Activated CD4-positive, alpha-beta memory T cell treated with anti-CD3 and anti-CD28 coated beads for 36 hours (primary cell): ENCODE measurements around the gene CARD14. TPM values are rescaled to one million over a fixed set of nuclear protein-coding genes. Genes with fewer than 3 reads are reported as not detected.

Experiments used
- CTCF ChIA-PET: fragments of 350-600 bp; sonication (Branson Sonifier 250); formaldehyde crosslinking; loops from one replicate; lab custom pipeline; 2021; ENCODE audit warnings: antibody characterized with exemption, inconsistent platforms; lab: Charles Lee
- POLR2A ChIA-PET: fragments of 350-600 bp; sonication (Branson Sonifier 250); formaldehyde crosslinking; loops from one replicate; lab custom pipeline; 2021; ENCODE audit warnings: antibody characterized with exemption; lab: Charles Lee
- DNase-seq: peaks from one replicate; pipeline ENCODE4 v3.0.0-alpha.2; 2020
- H3K27ac Mint-ChIP-seq: one replicate; pipeline ENCODE4 v1.8.0; 2021; ENCODE audit warnings: mixed read lengths
- H3K27me3 Mint-ChIP-seq: one replicate; pipeline ENCODE4 v1.8.0; 2021; ENCODE audit warnings: mixed read lengths
- H3K36me3 Mint-ChIP-seq: one replicate; pipeline ENCODE4 v1.8.0; 2021; ENCODE audit warnings: mixed read lengths
- H3K4me1 Mint-ChIP-seq: one replicate; pipeline ENCODE4 v1.8.0; 2021; ENCODE audit warnings: low read depth, mixed read lengths
- H3K4me3 Mint-ChIP-seq: one replicate; pipeline ENCODE4 v1.8.0; 2021; ENCODE audit warnings: mild to moderate bottlenecking, mixed read lengths
- H3K9me3 Mint-ChIP-seq: one replicate; pipeline ENCODE4 v1.8.0; 2021; ENCODE audit warnings: mixed read lengths
- intact Hi-C: fragments of 100-400 bp; cut with micrococcal nuclease; formaldehyde crosslinking; loops from one replicate; pipeline ENCODE4 v1.15.1; 2023
- total RNA-seq, 2 experiments: library from RNA; stranded (reverse); gene quantifications; one replicate each; pipeline ENCODE4 v1.2.3, GENCODE V29; 2021

The CARD14 gene
- total RNA-seq, 2 experiments from 2014 or later = not detected

- Mint-ChIP-seq H3K4me1 (no peaks in the 10 kb centered on the region), H3K27me3 (no peaks in the 10 kb centered on the region), H3K36me3 (peaks cover 72% of the 10 kb centered on the region), H3K9me3 (no peaks in the 10 kb centered on the region), H3K4me3 (no peak overlapping the region), H3K27ac (no peak overlapping the region)
- DNase-seq = no peak
- ChIA-PET POLR2A (no interaction called here), CTCF (no interaction called here)
- intact Hi-C loops = no loop called here
Observed at GRCh38 chr17:80137131-80137530, 32.7 kb upstream of the CARD14 start.

- POLR2A ChIA-PET = no interaction called here
- no peak overlapping the region for H3K27ac Mint-ChIP-seq
Observed at GRCh38 chr17:80138856-80139426, 30.9 kb upstream of the CARD14 start.

GRCh38 chr17:80141463-80142165, 28.2 kb upstream of the CARD14 start:
- POLR2A ChIA-PET = interaction anchor here (1.5 to 1.9 kb wide), 2 partner anchors 40 to 78 kb away, joined by 3 to 5 read pairs; partner anchors contain the start of genes GAA and SGSH
- H3K4me3 Mint-ChIP-seq = no peak overlapping the region
- no peak for DNase-seq
- no peak overlapping the region for H3K27ac Mint-ChIP-seq
- peaks cover 20% of the 10 kb centered on the region for H3K4me1 Mint-ChIP-seq
- H3K9me3 Mint-ChIP-seq = no peaks in the 10 kb centered on the region
- intact Hi-C loops = loop anchor here (10.0 kb wide), 1 partner anchor 147 kb away; no protein-coding TSS in a partner anchor
- no peaks in the 10 kb centered on the region for H3K27me3 Mint-ChIP-seq
- peaks cover 64% of the 10 kb centered on the region for H3K36me3 Mint-ChIP-seq
- CTCF ChIA-PET = interaction anchor here (3.2 kb wide), 1 partner anchor 40 kb away, joined by 23 read pairs; the partner anchor contains the start of gene GAA

More at GRCh38 chr17:80138856-80139426, 30.9 kb upstream of the CARD14 start:
- CTCF ChIA-PET = no interaction called here
- H3K27me3 Mint-ChIP-seq = no peaks in the 10 kb centered on the region
- DNase-seq = no peak
- peaks cover 67% of the 10 kb centered on the region for H3K36me3 Mint-ChIP-seq
- no peak overlapping the region for H3K4me3 Mint-ChIP-seq
- no peaks in the 10 kb centered on the region for H3K9me3 Mint-ChIP-seq
- H3K4me1 Mint-ChIP-seq = no peaks in the 10 kb centered on the region
- intact Hi-C loops = no loop called here

- POLR2A ChIA-PET = interaction anchor here (1.0 to 1.9 kb wide), 3 partner anchors 12 to 77 kb away, joined by 3 to 5 read pairs (median 3); partner anchors contain the start of genes GAA and SGSH
- CTCF ChIA-PET = interaction anchor here (1.6 to 3.2 kb wide), 2 partner anchors 41 to 60 kb away, joined by 5 to 23 read pairs; partner anchors contain the start of gene GAA
- no peak overlapping the region for H3K4me3 Mint-ChIP-seq
Observed at GRCh38 chr17:80142929-80143328, 26.9 kb upstream of the CARD14 start.

GRCh38 chr17:80145076-80146075, 24.5 kb upstream of the CARD14 start:
- CTCF ChIA-PET = interaction anchor here (0.9 to 1.7 kb wide), 4 partner anchors 44 to 282 kb away, joined by 3 to 17 read pairs (median 4); partner anchors contain the start of gene GAA
- POLR2A ChIA-PET = interaction anchor here (0.9 to 1.5 kb wide), 5 partner anchors 12 to 127 kb away, joined by 3 to 8 read pairs (median 4); partner anchors contain the start of gene GAA
- Mint-ChIP-seq H3K27me3 (no peaks in the 10 kb centered on the region), H3K9me3 (no peaks in the 10 kb centered on the region), H3K4me1 (peaks cover 31% of the 10 kb centered on the region), H3K27ac (peak overlapping the region; percentile 40), H3K4me3 (peak overlapping the region; percentile 78), H3K36me3 (peaks cover 38% of the 10 kb centered on the region)
- peak; percentile 27 for DNase-seq
- intact Hi-C loops = loop anchor here (2.0 to 10.0 kb wide), 2 partner anchors 45 to 151 kb away; partner anchors contain the start of gene GAA

More at GRCh38 chr17:80142929-80143328, 26.9 kb upstream of the CARD14 start:
- H3K4me1 Mint-ChIP-seq = peaks cover 21% of the 10 kb centered on the region
- H3K27me3 Mint-ChIP-seq = no peaks in the 10 kb centered on the region
- H3K27ac Mint-ChIP-seq = no peak overlapping the region
- DNase-seq = no peak
- intact Hi-C loops = loop anchor here (10.0 kb wide), 1 partner anchor 148 kb away; no protein-coding TSS in a partner anchor
- no peaks in the 10 kb centered on the region for H3K9me3 Mint-ChIP-seq
- peaks cover 55% of the 10 kb centered on the region for H3K36me3 Mint-ChIP-seq

GRCh38 chr17:80146121-80147034, 23.5 kb upstream of the CARD14 start:
- H3K4me3 Mint-ChIP-seq = peak overlapping the region; percentile 94
- H3K27me3 Mint-ChIP-seq = no peaks in the 10 kb centered on the region
- DNase-seq = peak; percentile 23
- H3K27ac Mint-ChIP-seq = peak overlapping the region; percentile 93
- H3K36me3 Mint-ChIP-seq = peaks cover 33% of the 10 kb centered on the region
- ChIA-PET POLR2A (interaction anchor here (1.0 to 1.5 kb wide), 4 partner anchors 13 to 126 kb away, joined by 3 to 8 read pairs (median 4); partner anchors contain the start of gene GAA), CTCF (interaction anchor here (0.9 to 1.7 kb wide), 3 partner anchors 45 to 63 kb away, joined by 3 to 17 read pairs (median 4); partner anchors contain the start of gene GAA)
- H3K9me3 Mint-ChIP-seq = no peaks in the 10 kb centered on the region
- intact Hi-C loops = loop anchor here (1.0 to 10.0 kb wide), 4 partner anchors 46 to 268 kb away; partner anchors contain the start of gene GAA
- peaks cover 31% of the 10 kb centered on the region for H3K4me1 Mint-ChIP-seq

- Mint-ChIP-seq H3K4me3 (peak within 1 kb of the TSS; percentile 94), H3K9me3 (peaks cover 5% of the 10 kb centered on the region), H3K36me3 (peaks cover 25% of the 10 kb centered on the region), H3K27ac (peak within 1 kb of the TSS; percentile 93), H3K4me1 (peaks cover 36% of the 10 kb centered on the region), H3K27me3 (no peaks in the 10 kb centered on the region)
- DNase-seq = peak; percentile 99
- intact Hi-C loops = loop anchor here (1.0 to 10.0 kb wide), 4 partner anchors 46 to 267 kb away; partner anchors contain the start of gene GAA
- CTCF ChIA-PET = no interaction called here
- POLR2A ChIA-PET = interaction anchor here (0.6 to 1.2 kb wide), 2 partner anchors 72 to 307 kb away, joined by 3 read pairs; no protein-coding TSS in a partner anchor
Observed at GRCh38 chr17:80147035-80147822, 22.6 kb upstream of the CARD14 start, which contains the start of gene EIF4A3. TSS of gene EIF4A3 (minus strand) at chr17:80147128. CDS start at chr17:80146961, 167 bp downstream.

GRCh38 chr17:80151333-80151732, 18.5 kb upstream of the CARD14 start:
- Mint-ChIP-seq H3K9me3 (peaks cover 14% of the 10 kb centered on the region), H3K36me3 (peaks cover 3% of the 10 kb centered on the region), H3K27ac (no peak overlapping the region), H3K4me3 (no peak overlapping the region), H3K4me1 (peaks cover 20% of the 10 kb centered on the region), H3K27me3 (no peaks in the 10 kb centered on the region)
- no peak for DNase-seq
- intact Hi-C loops = no loop called here
- POLR2A ChIA-PET = no interaction called here
- CTCF ChIA-PET = no interaction called here

- Mint-ChIP-seq H3K9me3 (peaks cover 14% of the 10 kb centered on the region), H3K27me3 (no peaks in the 10 kb centered on the region), H3K27ac (no peak overlapping the region), H3K36me3 (peaks cover under 1% of the 10 kb centered on the region), H3K4me1 (peaks cover 20% of the 10 kb centered on the region), H3K4me3 (no peak overlapping the region)
- peak; percentile 24 for DNase-seq
- intact Hi-C loops = no loop called here
- ChIA-PET CTCF (no interaction called here), POLR2A (no interaction called here)
Observed at GRCh38 chr17:80152081-80152702, 17.6 kb upstream of the CARD14 start.
